Caco-2 (cell line): ENCODE measurements around the gene PTEN. TPM values are rescaled to one million over a fixed set of nuclear protein-coding genes. Genes with fewer than 3 reads are reported as not detected.

Experiments used
- BruUV-seq: library from RNA; stranded (reverse); fragments of 400-500 nt; replicated peaks from 2 replicates; lab custom pipeline; 2021; lab: Mats Ljungman, UMichigan
- CTCF ChIA-PET: fragments of 300-600 bp; sonication (Branson Sonifier 250); formaldehyde crosslinking; loops from one replicate; lab custom pipeline; 2022; ENCODE audit warnings: antibody characterized with exemption; lab: Charles Lee
- POLR2A ChIA-PET: fragments of 300-600 bp; sonication (Branson Sonifier 250); formaldehyde crosslinking; loops from one replicate; lab custom pipeline; 2022; ENCODE audit warnings: antibody characterized with exemption; lab: Charles Lee
- DNase-seq, 2 experiments: peaks; one replicate each; pipeline versions ENCODE4 v3.0.0 to v3.0.0-alpha.2; 2020 to 2022
- H3K27me3 ChIP-seq: replicated peaks from 2 replicates; pipeline ENCODE4 v1.6.0; 2011; ENCODE audit warnings: low read length; ENCODE audit not compliant: control insufficient read depth, insufficient read depth
- H3K36me3 ChIP-seq: 2 replicates; pipeline ENCODE4 v1.5.1; 2011; ENCODE audit warnings: low read length; ENCODE audit not compliant: control insufficient read depth, insufficient read depth
- H3K4me1 ChIP-seq: fragments of 250-450 bp; sonication (Bioruptor Pico); 2 replicates; pipeline ENCODE4 v1.5.1; 2020; ENCODE audit warnings: mild to moderate bottlenecking
- H3K4me3 ChIP-seq: 2 replicates; pipeline ENCODE4 v1.5.1; 2011; ENCODE audit warnings: low read depth, mild to moderate bottlenecking, control low read depth, low read length
- H3K9me3 ChIP-seq: fragments of 250-450 bp; sonication (Bioruptor Pico); 2 replicates; pipeline ENCODE4 v1.5.1; 2020; ENCODE audit warnings: mild to moderate bottlenecking, moderate library complexity
- H3K27ac Mint-ChIP-seq: one replicate; pipeline ENCODE4 v1.8.0; 2022; ENCODE audit warnings: mixed read lengths; ENCODE audit not compliant: unreplicated experiment
- H3K27me3 Mint-ChIP-seq: one replicate; pipeline ENCODE4 v1.8.0; 2022; ENCODE audit warnings: mixed read lengths; ENCODE audit not compliant: insufficient read depth, unreplicated experiment
- H3K36me3 Mint-ChIP-seq: one replicate; pipeline ENCODE4 v1.8.0; 2022; ENCODE audit warnings: mild to moderate bottlenecking, mixed read lengths; ENCODE audit not compliant: insufficient read depth, unreplicated experiment
- H3K4me1 Mint-ChIP-seq: one replicate; pipeline ENCODE4 v1.8.0; 2022; ENCODE audit warnings: low read depth, mixed read lengths; ENCODE audit not compliant: unreplicated experiment
- H3K4me3 Mint-ChIP-seq: one replicate; pipeline ENCODE4 v1.8.0; 2022; ENCODE audit warnings: mild to moderate bottlenecking, moderate library complexity, mixed read lengths; ENCODE audit not compliant: unreplicated experiment
- H3K9me3 Mint-ChIP-seq: one replicate; pipeline ENCODE4 v1.8.0; 2022; ENCODE audit warnings: mixed read lengths; ENCODE audit not compliant: unreplicated experiment
- intact Hi-C: fragments of 100-400 bp; cut with micrococcal nuclease; formaldehyde crosslinking; loops from one replicate; pipeline ENCODE4 v1.10.0; 2022; ENCODE audit not compliant: unreplicated experiment
- total RNA-seq: library from RNA; stranded (reverse); gene quantifications from 2 replicates; pipeline ENCODE4 v1.2.3, GENCODE V29; 2022
- TF ChIP-seq, protein P1 (sequence below), 2 experiments: fragments of 200-600 bp in 1 of 2; IDR thresholded peaks; 1 replicate in 1 of 2; 2 replicates in 1 of 2; pipeline versions ENCODE4 v1.5.1 to v1.8.0; 2011 to 2022; ENCODE audit warnings: antibody characterized with exemption in 1 of 2, control low read depth in 1 of 2, inconsistent platforms in 1 of 2, low read depth in 1 of 2, low read length in 1 of 2, mild to moderate bottlenecking in 1 of 2, moderate library complexity in 1 of 2; ENCODE audit not compliant: insufficient read depth in 1 of 2, severe bottlenecking in 1 of 2, unreplicated experiment in 1 of 2

PTEN gene
- total RNA-seq, 1 experiment from 2014 or later: 56.3 TPM

DNA sequence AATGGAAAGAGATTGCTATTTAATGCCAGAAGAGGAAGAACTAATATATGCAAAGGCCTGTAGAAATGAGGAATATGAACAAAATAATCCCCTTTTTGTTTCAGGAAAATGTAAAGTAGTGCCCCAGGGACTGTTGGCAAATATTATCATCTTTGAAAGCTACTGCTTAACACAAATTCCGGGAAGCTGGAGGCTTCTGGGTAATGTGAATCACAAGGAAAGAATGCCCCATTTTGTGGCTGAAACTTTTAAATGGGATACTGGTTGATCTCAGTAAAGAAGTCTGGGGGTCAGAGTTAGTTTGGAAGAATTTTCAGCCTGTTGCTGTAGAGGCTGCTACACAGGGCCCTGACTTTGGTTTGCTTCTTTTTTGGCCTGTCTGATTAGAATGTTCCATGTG, 141.0 kb downstream of the PTEN start:
- no peak overlapping the region for H3K4me3 ChIP-seq
- H3K27ac Mint-ChIP-seq: no peak overlapping the region
- H3K9me3 ChIP-seq: no peaks in the 10 kb centered on the region
- BruUV-seq: no TSS peak
- peaks cover 6% of the 10 kb centered on the region for H3K4me1 Mint-ChIP-seq
- TF ChIP-seq, protein P1, sequence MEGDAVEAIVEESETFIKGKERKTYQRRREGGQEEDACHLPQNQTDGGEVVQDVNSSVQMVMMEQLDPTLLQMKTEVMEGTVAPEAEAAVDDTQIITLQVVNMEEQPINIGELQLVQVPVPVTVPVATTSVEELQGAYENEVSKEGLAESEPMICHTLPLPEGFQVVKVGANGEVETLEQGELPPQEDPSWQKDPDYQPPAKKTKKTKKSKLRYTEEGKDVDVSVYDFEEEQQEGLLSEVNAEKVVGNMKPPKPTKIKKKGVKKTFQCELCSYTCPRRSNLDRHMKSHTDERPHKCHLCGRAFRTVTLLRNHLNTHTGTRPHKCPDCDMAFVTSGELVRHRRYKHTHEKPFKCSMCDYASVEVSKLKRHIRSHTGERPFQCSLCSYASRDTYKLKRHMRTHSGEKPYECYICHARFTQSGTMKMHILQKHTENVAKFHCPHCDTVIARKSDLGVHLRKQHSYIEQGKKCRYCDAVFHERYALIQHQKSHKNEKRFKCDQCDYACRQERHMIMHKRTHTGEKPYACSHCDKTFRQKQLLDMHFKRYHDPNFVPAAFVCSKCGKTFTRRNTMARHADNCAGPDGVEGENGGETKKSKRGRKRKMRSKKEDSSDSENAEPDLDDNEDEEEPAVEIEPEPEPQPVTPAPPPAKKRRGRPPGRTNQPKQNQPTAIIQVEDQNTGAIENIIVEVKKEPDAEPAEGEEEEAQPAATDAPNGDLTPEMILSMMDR (IDR thresholded peaks at IDR 0.05; ENCODE audit: insufficient read depth in 1 of 2, low read depth in 1 of 2, low read length in 1 of 2, severe bottlenecking in 1 of 2, unreplicated experiment in 1 of 2): no peak
- no peaks in the 10 kb centered on the region for H3K36me3 Mint-ChIP-seq
- intact Hi-C loops: no loop called here
- no peaks in the 10 kb centered on the region for H3K27me3 ChIP-seq
- no peaks in the 10 kb centered on the region for H3K4me1 ChIP-seq
- no peak overlapping the region for H3K4me3 Mint-ChIP-seq
- no peaks in the 10 kb centered on the region for H3K9me3 Mint-ChIP-seq
- CTCF ChIA-PET: no interaction called here
- POLR2A ChIA-PET: no interaction called here
- H3K36me3 ChIP-seq: no peaks in the 10 kb centered on the region
- DNase-seq: no peak
- no peaks in the 10 kb centered on the region for H3K27me3 Mint-ChIP-seq

DNA sequence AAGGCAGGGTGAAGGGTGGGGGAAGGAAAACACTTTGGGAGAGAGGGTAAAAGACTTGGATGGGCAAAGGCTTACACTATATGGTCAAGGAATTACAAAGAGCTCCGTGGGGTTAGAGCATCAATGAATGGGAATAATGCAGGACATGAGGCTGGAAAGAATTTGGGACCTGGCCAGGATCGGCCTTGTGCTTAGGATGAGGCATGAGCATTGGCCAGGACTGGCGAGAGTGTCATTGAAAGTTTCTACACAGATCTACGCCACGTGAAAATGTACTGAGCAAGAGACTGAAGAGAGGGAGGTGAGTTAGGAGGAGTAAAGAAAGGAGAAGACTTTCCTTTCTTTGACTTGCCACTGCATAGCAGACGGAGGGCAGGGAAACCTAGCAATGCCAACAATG, 142.8 kb downstream of the PTEN start:
- no peaks in the 10 kb centered on the region for H3K4me1 ChIP-seq
- intact Hi-C loops: no loop called here
- H3K36me3 Mint-ChIP-seq: no peaks in the 10 kb centered on the region
- H3K4me3 ChIP-seq: no peak overlapping the region
- H3K27me3 Mint-ChIP-seq: no peaks in the 10 kb centered on the region
- ChIA-PET POLR2A (no interaction called here), CTCF (no interaction called here)
- H3K4me1 Mint-ChIP-seq: peaks cover 6% of the 10 kb centered on the region
- no peaks in the 10 kb centered on the region for H3K9me3 ChIP-seq
- TF ChIP-seq, protein P1 (IDR thresholded peaks at IDR 0.05; ENCODE audit: insufficient read depth in 1 of 2, low read depth in 1 of 2, low read length in 1 of 2, severe bottlenecking in 1 of 2, unreplicated experiment in 1 of 2): no peak
- H3K9me3 Mint-ChIP-seq: no peaks in the 10 kb centered on the region
- H3K36me3 ChIP-seq: no peaks in the 10 kb centered on the region
- H3K4me3 Mint-ChIP-seq: no peak overlapping the region
- H3K27ac Mint-ChIP-seq: no peak overlapping the region
- DNase-seq: no peak
- BruUV-seq: no TSS peak
- H3K27me3 ChIP-seq: no peaks in the 10 kb centered on the region

DNA sequence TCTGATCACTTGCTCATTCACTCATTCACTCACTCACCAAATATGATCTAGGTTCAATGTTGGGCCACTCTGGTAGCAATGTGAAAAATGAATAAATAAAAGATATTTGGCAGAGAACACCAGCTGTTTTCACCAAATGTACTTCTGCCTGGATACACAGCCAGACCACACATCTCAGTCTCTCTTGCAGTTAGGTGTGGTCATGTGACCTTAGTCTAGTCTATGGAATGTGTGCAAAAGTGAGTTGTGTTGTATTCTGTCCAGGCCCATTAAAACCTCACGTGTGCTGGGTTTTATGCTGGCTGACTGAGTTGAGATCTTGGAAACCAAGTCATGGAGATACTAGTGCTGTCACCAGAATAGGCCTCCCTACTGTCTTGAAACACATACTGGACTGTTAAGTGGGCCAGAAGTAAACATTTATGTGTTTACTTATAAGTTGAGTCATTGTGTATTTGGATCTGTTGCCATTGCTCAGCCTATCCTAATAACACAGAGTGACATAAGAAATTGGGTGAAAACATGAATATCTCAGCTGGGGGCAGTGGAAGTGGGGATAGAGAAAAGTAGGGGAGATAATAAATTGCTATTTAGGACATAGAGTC, 145.5 kb downstream of the PTEN start:
- POLR2A ChIA-PET: no interaction called here
- no peak overlapping the region for H3K27ac Mint-ChIP-seq

More for the DNA sequence above, 145.5 kb downstream of the PTEN start:
- Mint-ChIP-seq H3K4me1 (peaks cover 6% of the 10 kb centered on the region), H3K9me3 (no peaks in the 10 kb centered on the region), H3K27me3 (no peaks in the 10 kb centered on the region), H3K36me3 (no peaks in the 10 kb centered on the region), H3K4me3 (no peak overlapping the region)
- Histone ChIP-seq H3K4me3 (no peak overlapping the region), H3K27me3 (no peaks in the 10 kb centered on the region), H3K9me3 (no peaks in the 10 kb centered on the region), H3K36me3 (no peaks in the 10 kb centered on the region), H3K4me1 (no peaks in the 10 kb centered on the region)
- CTCF ChIA-PET: no interaction called here
- no TSS peak for BruUV-seq
- TF ChIP-seq, protein P1 (IDR thresholded peaks at IDR 0.05; ENCODE audit: insufficient read depth in 1 of 2, low read depth in 1 of 2, low read length in 1 of 2, severe bottlenecking in 1 of 2, unreplicated experiment in 1 of 2): no peak
- intact Hi-C loops: no loop called here
- no peak for DNase-seq
